Stimulated activated CD4-positive, alpha-beta T cell treated with anti-CD3 and anti-CD28 coated beads, Interleukin-15, amount 100 ng/mL, for 48 hours (primary cell): Measurements from ENCODE around the gene MS4A8.
"Not testable (repeated sequence)": the region's sequence is repeated elsewhere in the genome, so short reads cannot be mapped to it uniquely, and the experiment has no call there.

Source experiments
- DNase-seq, 2 donors: peaks; one replicate each; pipeline ENCODE4 v3.0.0-alpha.2; 2020; ENCODE audit warnings: low read depth in 2 of 2

MS4A8 gene

GRCh38 chr11:60699284-60699691 is at the start of gene MS4A8:
Gene MS4A8 (plus strand): TSS chr11:60699612. CDS start chr11:60700861, 1,249 bp downstream.
- DNase-seq: no peak

- DNase-seq: no peak
These were observed 41.5 kb upstream of the MS4A8 start for GRCh38 chr11:60657888-60658287.

GRCh38 chr11:60658409-60658808 is 41.0 kb upstream of the MS4A8 start:
- no peak for DNase-seq

- DNase-seq: no peak
These were observed 27.2 kb upstream of the MS4A8 start for GRCh38 chr11:60672255-60672654.

GRCh38 chr11:60678231-60678630 is 21.2 kb upstream of the MS4A8 start:
- not testable (repeated sequence) for DNase-seq

- no peak for DNase-seq
These were observed 19.5 kb upstream of the MS4A8 start for GRCh38 chr11:60679879-60680278.

- no peak for DNase-seq
These were observed 18.8 kb upstream of the MS4A8 start for GRCh38 chr11:60680455-60681119.

GRCh38 chr11:60684541-60684848 is 14.9 kb upstream of the MS4A8 start:
- not testable (repeated sequence) for DNase-seq

- DNase-seq: no peak
These were observed 7.8 kb upstream of the MS4A8 start for GRCh38 chr11:60691661-60692060.

- DNase-seq: no peak
These were observed 524 bp downstream of the MS4A8 start for GRCh38 chr11:60699936-60700335.

- no peak for DNase-seq
These were observed 1.5 kb downstream of the MS4A8 start for GRCh38 chr11:60700689-60701468.

GRCh38 chr11:60701469-60701818 is 2.0 kb downstream of the MS4A8 start:
- no peak for DNase-seq

GRCh38 chr11:60703374-60703773 is 4.0 kb downstream of the MS4A8 start:
- no peak for DNase-seq

GRCh38 chr11:60705895-60706294 is 6.5 kb downstream of the MS4A8 start:
- DNase-seq: no peak

GRCh38 chr11:60706931-60707330 is 7.5 kb downstream of the MS4A8 start:
- no peak for DNase-seq

- no peak for DNase-seq
These were observed 11.1 kb downstream of the MS4A8 start for GRCh38 chr11:60710482-60710881.

- DNase-seq: no peak
These were observed 11.9 kb downstream of the MS4A8 start for GRCh38 chr11:60711276-60711675.

GRCh38 chr11:60713423-60713822 is 14.0 kb downstream of the MS4A8 start:
- not testable (repeated sequence) for DNase-seq

- no peak for DNase-seq
These were observed 18.5 kb downstream of the MS4A8 start for GRCh38 chr11:60717956-60718355.

GRCh38 chr11:60718524-60719316 is 19.3 kb downstream of the MS4A8 start:
- no peak for DNase-seq

GRCh38 chr11:60719391-60719790 is 20.0 kb downstream of the MS4A8 start:
- no peak for DNase-seq

- DNase-seq: no peak
These were observed 21.0 kb downstream of the MS4A8 start for GRCh38 chr11:60720460-60720859.

- DNase-seq: no peak
These were observed 25.0 kb downstream of the MS4A8 start, which contains the start of gene MS4A18 for GRCh38 chr11:60724420-60724819. Gene MS4A18 (plus strand): TSS chr11:60724720.
